Skeletal muscle satellite cell (primary cell): ENCODE data around the gene MAPKAPK2. TPM values are rescaled to one million over a fixed set of nuclear protein-coding genes. Genes with fewer than 3 reads are reported as not detected.
"Not testable (repeated sequence)": the region's sequence is repeated elsewhere in the genome, so short reads cannot be mapped to it uniquely, and the experiment has no call there.

Experiments
- H3K27me3 ChIP-seq: 2 replicates; pipeline ENCODE4 v1.7.0; 2013; ENCODE audit warnings: low read length; ENCODE audit not compliant: control insufficient read depth, insufficient read depth
- H3K36me3 ChIP-seq: 2 replicates; pipeline ENCODE4 v1.7.0; 2013; ENCODE audit warnings: mild to moderate bottlenecking, control low read depth, low read length; ENCODE audit not compliant: insufficient read depth
- H3K4me1 ChIP-seq: 2 replicates; pipeline ENCODE4 v1.7.0; 2013; ENCODE audit warnings: low read length; ENCODE audit not compliant: control insufficient read depth, insufficient read depth
- H3K4me2 ChIP-seq: 2 replicates; pipeline ENCODE4 v1.7.0; 2013; ENCODE audit warnings: mild to moderate bottlenecking, low read length
- H3K4me3 ChIP-seq: 2 replicates; pipeline ENCODE4 v1.7.0; 2013; ENCODE audit warnings: low read length
- H3K9ac ChIP-seq: 2 replicates; pipeline ENCODE4 v1.7.0; 2013; ENCODE audit warnings: mild to moderate bottlenecking, low read depth, low read length, moderate library complexity
- H3K9me3 ChIP-seq: replicated peaks from 2 replicates; pipeline ENCODE4 v1.7.0; 2013; ENCODE audit warnings: mild to moderate bottlenecking, control low read depth, low read length
- total RNA-seq: library from RNA; depleted of rRNA; stranded (reverse); fragments of >200 nt; gene quantifications from 2 replicates; pipeline ENCODE4 v1.2.3, GENCODE V29; 2012; rRNA removed

The MAPKAPK2 gene
- total RNA-seq = 20.8 and 29.5 TPM in 2 replicates

GRCh38 chr1:206684478-206685333 is at the start of gene MAPKAPK2:
Gene MAPKAPK2 (plus strand): TSS chr1:206684905. CDS start chr1:206685230, 325 bp downstream.
- H3K4me1 ChIP-seq = peaks cover 22% of the 10 kb centered on the region

GRCh38 chr1:206635080-206635977 is 49.4 kb upstream of the MAPKAPK2 start, which contains the start of gene DYRK3:
Gene DYRK3 (plus strand): TSS chr1:206635536. CDS start chr1:206635704, 168 bp downstream.
- Histone ChIP-seq H3K9me3 (no peaks in the 10 kb centered on the region), H3K4me2 (peak within 1 kb of the TSS; percentile 95), H3K36me3 (peaks cover 5% of the 10 kb centered on the region), H3K27me3 (no peaks in the 10 kb centered on the region), H3K4me3 (peak within 1 kb of the TSS; percentile 98), H3K9ac (peak within 1 kb of the TSS; percentile 88), H3K4me1 (peaks cover 41% of the 10 kb centered on the region)

More at GRCh38 chr1:206684478-206685333, at the start of gene MAPKAPK2:
- peak within 1 kb of the TSS; percentile 88 for H3K4me2 ChIP-seq
- peaks cover 8% of the 10 kb centered on the region for H3K27me3 ChIP-seq
- H3K4me3 ChIP-seq = peak within 1 kb of the TSS; percentile 89
- no peaks in the 10 kb centered on the region for H3K9me3 ChIP-seq
- H3K36me3 ChIP-seq = no peaks in the 10 kb centered on the region
- peak within 1 kb of the TSS; percentile 96 for H3K9ac ChIP-seq

GRCh38 chr1:206635978-206636345 is 48.7 kb upstream of the MAPKAPK2 start:
- peak overlapping the region; percentile 88 for H3K9ac ChIP-seq
- peak overlapping the region; percentile 98 for H3K4me3 ChIP-seq
- peaks cover 41% of the 10 kb centered on the region for H3K4me1 ChIP-seq
- H3K9me3 ChIP-seq = no peaks in the 10 kb centered on the region
- no peaks in the 10 kb centered on the region for H3K27me3 ChIP-seq
- H3K4me2 ChIP-seq = peak overlapping the region; percentile 95
- peaks cover 5% of the 10 kb centered on the region for H3K36me3 ChIP-seq

GRCh38 chr1:206636671-206637070 is 48.0 kb upstream of the MAPKAPK2 start:
- Histone ChIP-seq H3K4me3 (peak overlapping the region; percentile 98), H3K36me3 (peaks cover 5% of the 10 kb centered on the region), H3K9me3 (no peaks in the 10 kb centered on the region), H3K4me1 (peaks cover 41% of the 10 kb centered on the region), H3K9ac (peak overlapping the region; percentile 88), H3K27me3 (no peaks in the 10 kb centered on the region), H3K4me2 (peak overlapping the region; percentile 95)

- peak overlapping the region; percentile 95 for H3K4me2 ChIP-seq
- peak overlapping the region; percentile 98 for H3K4me3 ChIP-seq
- H3K36me3 ChIP-seq = peaks cover 5% of the 10 kb centered on the region
- peaks cover 41% of the 10 kb centered on the region for H3K4me1 ChIP-seq
- no peaks in the 10 kb centered on the region for H3K9me3 ChIP-seq
- no peaks in the 10 kb centered on the region for H3K27me3 ChIP-seq
- peak overlapping the region; percentile 88 for H3K9ac ChIP-seq
Observed at GRCh38 chr1:206637605-206638004, 47.1 kb upstream of the MAPKAPK2 start.

- not testable (repeated sequence) for H3K9me3 ChIP-seq, H3K4me2 ChIP-seq
Observed at GRCh38 chr1:206642074-206642473, 42.6 kb upstream of the MAPKAPK2 start.

GRCh38 chr1:206643118-206643698 is 41.5 kb upstream of the MAPKAPK2 start:
- Histone ChIP-seq H3K27me3 (no peaks in the 10 kb centered on the region), H3K36me3 (peaks cover 20% of the 10 kb centered on the region), H3K9me3 (no peaks in the 10 kb centered on the region), H3K4me3 (no peak overlapping the region), H3K4me1 (peaks cover 7% of the 10 kb centered on the region), H3K9ac (no peak overlapping the region), H3K4me2 (no peak overlapping the region)

More at GRCh38 chr1:206642074-206642473, 42.6 kb upstream of the MAPKAPK2 start:
- H3K27me3 ChIP-seq, H3K9ac ChIP-seq, H3K4me3 ChIP-seq, H3K36me3 ChIP-seq: not testable (repeated sequence)
- H3K4me1 ChIP-seq = peaks cover 13% of the 10 kb centered on the region

- H3K27me3 ChIP-seq = no peaks in the 10 kb centered on the region
- H3K9ac ChIP-seq = no peak overlapping the region
- peaks cover 22% of the 10 kb centered on the region for H3K36me3 ChIP-seq
- H3K4me3 ChIP-seq = no peak overlapping the region
- no peaks in the 10 kb centered on the region for H3K9me3 ChIP-seq
- no peaks in the 10 kb centered on the region for H3K4me1 ChIP-seq
- H3K4me2 ChIP-seq = no peak overlapping the region
Observed at GRCh38 chr1:206646504-206646903, 38.2 kb upstream of the MAPKAPK2 start.

GRCh38 chr1:206647224-206647623 is 37.5 kb upstream of the MAPKAPK2 start:
- no peaks in the 10 kb centered on the region for H3K27me3 ChIP-seq
- peaks cover 25% of the 10 kb centered on the region for H3K36me3 ChIP-seq
- H3K9ac ChIP-seq = no peak overlapping the region
- no peak overlapping the region for H3K4me2 ChIP-seq
- peaks cover under 1% of the 10 kb centered on the region for H3K4me1 ChIP-seq
- H3K9me3 ChIP-seq = no peaks in the 10 kb centered on the region
- no peak overlapping the region for H3K4me3 ChIP-seq

- Histone ChIP-seq H3K36me3 (peaks cover 21% of the 10 kb centered on the region), H3K4me1 (peaks cover 6% of the 10 kb centered on the region), H3K4me2 (no peak overlapping the region), H3K9ac (no peak overlapping the region), H3K27me3 (no peaks in the 10 kb centered on the region), H3K9me3 (no peaks in the 10 kb centered on the region), H3K4me3 (no peak overlapping the region)
Observed at GRCh38 chr1:206649261-206649921, 35.3 kb upstream of the MAPKAPK2 start.
